Ishikawa (cell line): ENCODE data around the gene KBTBD7.

Experiments used
- MAX ChIP-seq: IDR thresholded peaks from 2 replicates; pipeline ENCODE4 v1.6.1; 2012
- TCF12 ChIP-seq: IDR thresholded peaks from 2 replicates; pipeline ENCODE4 v1.6.1; 2012; ENCODE audit warnings: low read depth
- ZBTB7A ChIP-seq: IDR thresholded peaks from 2 replicates; pipeline ENCODE4 v1.6.1; 2012; ENCODE audit warnings: low read depth

- TF ChIP-seq MAX (no peak), ZBTB7A (no peak), TCF12 (no peak)
Measured at GRCh38 chr13:41224113-41225110, 30.0 kb upstream of the KBTBD7 start.
